Adrenal gland (tissue), 5 donors: ENCODE results near the gene TIMP3.

Source experiments
- POLR2A ChIP-seq, 2 donors: fragments of 450-650 bp; IDR thresholded peaks; one replicate each; pipeline ENCODE4 v1.6.1; 2017; ENCODE audit warnings: antibody characterized with exemption in 2 of 2, mild to moderate bottlenecking in 2 of 2, moderate library complexity in 1 of 2
- TF ChIP-seq, protein P1 (sequence below), 6 experiments: fragments of 450-650 bp in 4 of 6; fragments of 200-600 bp in 2 of 6; sonication (generic) in 1 of 6; IDR thresholded peaks; 1 replicate in 5 of 6; 2 replicates in 1 of 6; pipeline versions ENCODE4 v1.5.1 to v1.8.0; 2016 to 2021; ENCODE audit warnings: antibody characterized with exemption in 6 of 6, mild to moderate bottlenecking in 2 of 6, moderate library complexity in 1 of 6
- donor health status: DM: no; HTN: no; CAD: no.

DNA sequence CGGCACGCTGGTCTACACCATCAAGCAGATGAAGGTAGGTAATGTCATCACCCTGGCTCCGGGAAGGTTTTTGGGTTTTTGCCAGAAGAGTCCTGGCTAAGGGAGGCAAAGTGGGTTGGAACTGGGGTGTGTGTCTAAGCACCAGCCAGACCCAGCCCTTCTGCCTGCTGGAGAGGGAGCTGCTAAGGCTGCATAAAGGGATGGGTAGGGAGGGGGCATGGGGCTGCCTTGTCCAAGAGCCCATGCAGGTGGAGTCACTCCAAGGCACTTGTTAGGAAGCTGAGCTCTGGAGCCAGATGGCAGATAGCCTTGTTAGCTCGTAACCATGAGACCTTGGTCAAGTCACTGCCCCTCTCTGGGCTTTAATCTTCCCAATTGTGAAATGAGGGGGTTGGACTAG is 48.0 kb downstream of the TIMP3 start:
- TF ChIP-seq, protein P1, sequence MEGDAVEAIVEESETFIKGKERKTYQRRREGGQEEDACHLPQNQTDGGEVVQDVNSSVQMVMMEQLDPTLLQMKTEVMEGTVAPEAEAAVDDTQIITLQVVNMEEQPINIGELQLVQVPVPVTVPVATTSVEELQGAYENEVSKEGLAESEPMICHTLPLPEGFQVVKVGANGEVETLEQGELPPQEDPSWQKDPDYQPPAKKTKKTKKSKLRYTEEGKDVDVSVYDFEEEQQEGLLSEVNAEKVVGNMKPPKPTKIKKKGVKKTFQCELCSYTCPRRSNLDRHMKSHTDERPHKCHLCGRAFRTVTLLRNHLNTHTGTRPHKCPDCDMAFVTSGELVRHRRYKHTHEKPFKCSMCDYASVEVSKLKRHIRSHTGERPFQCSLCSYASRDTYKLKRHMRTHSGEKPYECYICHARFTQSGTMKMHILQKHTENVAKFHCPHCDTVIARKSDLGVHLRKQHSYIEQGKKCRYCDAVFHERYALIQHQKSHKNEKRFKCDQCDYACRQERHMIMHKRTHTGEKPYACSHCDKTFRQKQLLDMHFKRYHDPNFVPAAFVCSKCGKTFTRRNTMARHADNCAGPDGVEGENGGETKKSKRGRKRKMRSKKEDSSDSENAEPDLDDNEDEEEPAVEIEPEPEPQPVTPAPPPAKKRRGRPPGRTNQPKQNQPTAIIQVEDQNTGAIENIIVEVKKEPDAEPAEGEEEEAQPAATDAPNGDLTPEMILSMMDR (IDR thresholded peaks at IDR 0.05), result no peak
- TF ChIP-seq POLR2A (IDR thresholded peaks at IDR 0.05), result no peak
